Jurkat, Clone E6-1 (cell line): ENCODE measurements around the gene POMGNT1.

Source experiments
- DNase-seq: peaks from one replicate; pipeline ENCODE4 v3.0.0-alpha.2; 2011; ENCODE audit warnings: low read depth, low spot score
- H3K4me3 ChIP-seq: 2 replicates; pipeline ENCODE4 v1.5.1; 2011; ENCODE audit warnings: mild to moderate bottlenecking, low read length, control low read depth, moderate library complexity

Gene POMGNT1

GRCh38 chr1:46187106-46187869 lies 10.9 kb downstream of the POMGNT1 start:
- DNase-seq, result no peak

GRCh38 chr1:46186076-46186475 lies 12.2 kb downstream of the POMGNT1 start:
- DNase-seq, result no peak
- H3K4me3 ChIP-seq, result no peak overlapping the region

More at GRCh38 chr1:46187106-46187869, 10.9 kb downstream of the POMGNT1 start:
- H3K4me3 ChIP-seq, result no peak overlapping the region

DNA sequence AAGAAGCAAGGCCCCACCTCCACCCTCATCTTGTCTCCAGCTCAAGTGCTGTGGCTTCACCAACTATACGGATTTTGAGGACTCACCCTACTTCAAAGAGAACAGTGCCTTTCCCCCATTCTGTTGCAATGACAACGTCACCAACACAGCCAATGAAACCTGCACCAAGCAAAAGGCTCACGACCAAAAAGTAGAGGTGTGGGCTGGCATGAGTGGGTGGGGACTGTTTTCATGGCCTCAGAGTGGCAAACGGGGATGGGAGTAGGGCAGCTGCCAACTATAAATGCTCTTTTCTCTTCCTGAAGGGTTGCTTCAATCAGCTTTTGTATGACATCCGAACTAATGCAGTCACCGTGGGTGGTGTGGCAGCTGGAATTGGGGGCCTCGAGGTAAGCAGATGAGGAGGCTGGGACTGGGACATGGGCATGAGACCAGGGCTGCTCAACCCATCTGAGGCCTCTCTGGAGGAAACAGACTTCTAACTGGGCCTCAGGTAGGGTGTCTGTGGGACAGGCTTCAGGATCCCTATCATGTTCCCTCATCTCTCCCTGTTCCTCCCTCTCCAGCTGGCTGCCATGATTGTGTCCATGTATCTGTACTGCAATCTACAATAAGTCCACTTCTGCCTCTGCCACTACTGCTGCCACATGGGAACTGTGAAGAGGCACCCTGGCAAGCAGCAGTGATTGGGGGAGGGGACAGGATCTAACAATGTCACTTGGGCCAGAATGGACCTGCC lies 13.1 kb downstream of the POMGNT1 start:
- H3K4me3 ChIP-seq, result no peak overlapping the region
- DNase-seq, result peak; percentile 67

DNA sequence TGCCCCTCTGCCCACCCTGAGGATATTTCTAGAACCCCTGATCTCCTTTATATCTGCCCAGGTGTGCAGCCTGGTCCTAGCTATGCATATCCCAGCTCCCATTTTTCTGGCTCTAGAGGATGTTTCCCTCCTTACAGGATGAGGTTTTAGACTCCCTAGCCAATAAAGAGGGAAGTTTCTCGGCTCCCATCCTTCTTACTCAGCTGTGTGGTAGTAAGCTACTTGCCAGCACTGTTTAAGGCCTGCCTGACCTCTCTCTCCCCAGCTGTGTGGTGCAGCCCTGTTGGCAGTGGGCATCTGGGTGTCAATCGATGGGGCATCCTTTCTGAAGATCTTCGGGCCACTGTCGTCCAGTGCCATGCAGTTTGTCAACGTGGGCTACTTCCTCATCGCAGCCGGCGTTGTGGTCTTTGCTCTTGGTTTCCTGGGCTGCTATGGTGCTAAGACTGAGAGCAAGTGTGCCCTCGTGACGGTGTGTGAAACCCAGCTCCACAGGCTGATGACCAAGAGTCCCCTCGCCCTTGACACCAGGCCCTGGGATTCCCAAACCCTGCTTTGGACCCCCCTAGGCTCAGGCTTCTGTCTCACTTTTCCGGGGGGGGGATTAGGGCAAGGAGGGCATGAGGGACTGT lies 14.2 kb downstream of the POMGNT1 start:
- no peak for DNase-seq
- H3K4me3 ChIP-seq, result no peak overlapping the region

DNA sequence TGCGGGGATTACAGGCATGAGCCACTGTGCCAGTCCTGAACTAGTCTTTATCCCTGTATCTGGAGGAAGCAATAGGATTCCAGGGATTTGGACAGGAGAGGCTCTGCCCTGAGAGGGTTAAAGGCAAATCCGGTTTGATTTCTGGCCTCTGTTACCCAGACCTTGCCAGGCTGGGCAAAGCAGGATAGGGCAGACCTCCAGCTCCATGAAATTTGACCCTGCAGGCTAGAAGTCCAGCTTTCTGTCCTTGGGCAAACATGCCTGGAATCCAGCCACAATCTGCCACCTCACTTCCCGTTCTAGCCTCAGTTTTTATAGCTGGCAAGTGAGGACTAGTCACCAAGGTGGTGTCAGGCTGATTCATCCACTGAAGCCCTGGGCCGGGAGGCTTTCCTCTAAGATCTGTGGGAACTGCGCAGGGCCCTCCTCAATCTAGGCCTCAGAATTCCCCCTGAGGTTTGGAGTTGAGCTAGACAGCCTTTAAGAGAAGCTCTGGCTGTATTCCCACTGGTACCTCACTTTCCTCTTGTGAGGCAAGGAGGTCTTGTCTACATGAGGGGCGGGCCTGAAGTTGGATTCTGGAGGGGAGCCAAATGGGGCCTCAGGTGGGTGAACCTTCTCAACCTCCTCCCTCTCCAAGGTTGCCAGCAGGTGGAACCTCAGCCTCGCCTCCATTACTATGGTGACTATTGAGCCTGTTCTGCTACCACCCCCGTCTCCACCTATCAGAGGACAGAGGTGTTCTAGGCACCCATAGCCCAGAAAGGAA lies 15.0 kb downstream of the POMGNT1 start:
- H3K4me3 ChIP-seq, result no peak overlapping the region
- DNase-seq, result no peak

DNA sequence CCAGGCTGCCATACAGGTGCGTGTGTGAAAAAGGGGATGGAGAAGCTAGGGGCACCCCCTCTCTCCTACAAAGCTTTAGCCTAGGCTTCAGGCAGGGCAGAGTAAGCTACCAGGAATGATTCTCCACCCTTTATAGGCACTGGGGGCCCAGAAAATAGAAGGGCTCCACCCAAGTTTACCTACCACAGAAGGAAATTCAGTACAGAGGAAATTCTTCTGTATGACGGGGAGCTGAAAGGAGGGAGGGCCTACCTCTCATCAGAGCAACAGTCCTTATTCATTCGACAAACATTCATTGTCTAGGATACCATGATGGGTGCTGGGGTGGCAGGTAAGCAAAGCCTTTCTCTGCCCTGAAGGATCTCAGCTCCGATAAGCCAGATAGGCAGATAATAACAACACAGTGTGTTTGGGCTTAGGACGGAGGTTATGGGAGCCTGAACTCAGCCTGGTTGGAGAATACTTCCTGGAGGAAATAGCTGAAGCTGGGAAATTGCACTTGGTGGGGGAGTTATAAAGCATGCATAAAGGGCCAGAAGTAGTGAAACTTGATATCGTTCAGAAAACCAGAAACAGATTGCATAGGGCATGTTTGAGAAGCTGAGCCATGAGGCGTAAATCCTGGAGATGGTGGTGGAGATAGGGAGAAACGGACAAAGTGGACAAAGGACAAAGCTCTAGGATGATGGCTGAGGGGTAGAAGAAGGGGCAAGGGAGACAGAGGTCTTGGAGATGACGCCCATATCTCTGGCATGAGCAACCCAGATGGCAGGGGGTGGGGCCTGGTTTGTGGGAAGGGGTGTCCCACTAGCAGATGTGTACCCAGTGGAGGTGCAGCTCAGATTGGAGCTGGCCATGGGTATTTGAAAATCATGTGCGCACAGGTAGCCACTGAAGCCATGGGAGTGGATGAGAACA lies 16.6 kb downstream of the POMGNT1 start:
- peak; percentile 56 for DNase-seq
- H3K4me3 ChIP-seq, result no peak overlapping the region

- no peak overlapping the region for H3K4me3 ChIP-seq
- no peak for DNase-seq
Observed at GRCh38 chr1:46180082-46180616, 18.1 kb downstream of the POMGNT1 start.

GRCh38 chr1:46179138-46180081 lies 18.8 kb downstream of the POMGNT1 start:
- no peak overlapping the region for H3K4me3 ChIP-seq
- DNase-seq, result peak; percentile 62

- no peak for DNase-seq
Observed at GRCh38 chr1:46176211-46176865, 21.9 kb downstream of the POMGNT1 start, which contains the start of gene P3R3URF. P3R3URF (minus strand) TSS chr1:46176488; CDS start chr1:46176471, 17 bp downstream.

DNA sequence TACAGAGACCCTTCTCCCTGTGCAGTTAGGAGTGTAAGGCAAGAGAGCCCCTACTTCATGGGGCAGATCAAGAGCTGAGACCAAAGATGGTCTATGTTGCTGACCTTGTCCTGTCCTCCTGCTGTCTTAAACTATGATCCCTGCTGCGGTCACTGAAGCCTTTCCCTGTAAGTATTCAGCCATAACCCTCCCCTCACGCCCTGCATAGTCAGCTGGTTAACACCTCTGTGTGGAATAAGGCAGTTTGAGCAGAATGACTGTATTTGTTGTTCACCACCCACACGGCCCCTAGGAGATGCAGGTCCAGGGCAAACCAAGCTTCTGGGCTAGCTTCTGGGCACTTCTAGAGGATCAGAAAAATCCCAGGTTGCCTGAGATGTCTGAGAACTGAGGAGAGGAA lies 23.0 kb downstream of the POMGNT1 start:
- no peak for DNase-seq
- H3K4me3 ChIP-seq, result no peak overlapping the region

More at GRCh38 chr1:46176211-46176865, 21.9 kb downstream of the POMGNT1 start, which contains the start of gene P3R3URF:
- no peak within 1 kb of the TSS for H3K4me3 ChIP-seq

- no peak within 1 kb of the TSS for H3K4me3 ChIP-seq
- no peak for DNase-seq
Observed at GRCh38 chr1:46174448-46175231, 23.6 kb downstream of the POMGNT1 start, which contains the start of gene TSPAN1. TSPAN1 (plus strand) TSS chr1:46175087; CDS start chr1:46181108, 6,021 bp downstream.

- no peak for DNase-seq
- no peak overlapping the region for H3K4me3 ChIP-seq
Observed at GRCh38 chr1:46173361-46173856, 24.8 kb downstream of the POMGNT1 start.

GRCh38 chr1:46172321-46172720 lies 25.9 kb downstream of the POMGNT1 start:
- no peak for DNase-seq
- H3K4me3 ChIP-seq, result no peak overlapping the region

DNA sequence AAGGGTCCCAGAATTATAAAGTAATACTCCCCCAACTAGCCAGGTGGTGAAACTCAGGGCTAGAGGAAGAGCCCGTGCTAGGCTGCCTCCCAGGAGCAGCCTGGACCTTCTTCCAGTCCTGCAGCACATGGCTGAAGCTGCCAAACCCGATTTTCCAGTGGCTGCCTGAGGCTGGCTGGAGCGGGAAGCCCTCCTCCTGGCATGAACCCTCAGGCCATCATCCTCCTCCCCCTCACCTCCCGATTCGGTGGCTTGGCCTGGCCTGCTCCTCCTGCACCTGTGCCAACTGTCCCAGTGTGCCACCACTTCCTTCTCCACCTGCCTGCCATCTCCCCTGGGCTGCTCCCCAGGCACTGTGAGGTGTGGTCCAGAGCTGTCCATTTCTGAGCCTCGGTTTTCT lies 26.4 kb downstream of the POMGNT1 start:
- H3K4me3 ChIP-seq, result no peak overlapping the region
- DNase-seq, result no peak

DNA sequence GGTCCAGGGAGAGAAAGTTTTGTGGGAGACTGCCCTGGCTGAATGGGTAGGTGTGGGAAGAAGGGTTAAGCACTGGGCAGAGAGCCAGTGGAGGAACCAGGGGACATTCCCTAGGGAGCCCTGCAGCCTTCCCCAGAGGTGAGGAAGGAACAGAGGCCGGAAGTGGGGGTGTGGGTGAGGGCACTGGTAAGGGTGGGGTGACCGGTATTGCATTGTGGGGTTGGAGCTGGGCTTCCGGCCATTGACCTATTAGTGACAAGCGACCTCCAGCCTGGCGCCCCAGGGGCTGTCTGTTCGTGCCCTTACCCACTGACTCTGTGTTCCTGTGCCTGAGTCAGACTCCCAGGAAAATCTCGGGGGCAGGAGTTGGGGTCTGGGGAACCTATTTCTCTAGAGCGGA lies 26.9 kb downstream of the POMGNT1 start:
- no peak for DNase-seq
- H3K4me3 ChIP-seq, result no peak overlapping the region
